IMR-90 (cell line): Measurements from ENCODE around the gene BMPER.

ENCODE experiments used
- CEBPB ChIP-seq: IDR thresholded peaks from 2 replicates; pipeline ENCODE4 v1.6.1; 2012; ENCODE audit warnings: low read depth, low read length, improper control_type of control experiment
- CTCF ChIP-seq: conservative IDR thresholded peaks from 2 replicates; pipeline ENCODE4 v1.5.1; 2012; ENCODE audit warnings: mild to moderate bottlenecking, low read depth, low read length, improper control_type of control experiment
- MXI1 ChIP-seq: IDR thresholded peaks from 2 replicates; pipeline ENCODE4 v1.6.1; 2012; ENCODE audit warnings: low read depth, mild to moderate bottlenecking, low read length, moderate library complexity, borderline replicate concordance
- POLR2A ChIP-seq: IDR thresholded peaks from 2 replicates; pipeline ENCODE4 v1.6.1; 2012; ENCODE audit warnings: mild to moderate bottlenecking, low read depth, low read length
- RAD21 ChIP-seq: IDR thresholded peaks from 2 replicates; pipeline ENCODE4 v1.6.1; 2012; ENCODE audit warnings: low read length, improper control_type of control experiment
- SMC3 ChIP-seq: fragments of 150-350 bp; IDR thresholded peaks from 2 replicates; pipeline ENCODE4 v1.6.1; 2016; ENCODE audit warnings: low read depth, mild to moderate bottlenecking, antibody characterized with exemption, low read length, moderate library complexity

- TF ChIP-seq CTCF, result no peak
- no peak for TF ChIP-seq POLR2A
- TF ChIP-seq RAD21, result no peak
- no peak for TF ChIP-seq SMC3
- TF ChIP-seq CEBPB, result no peak
- no peak for TF ChIP-seq MXI1
These were observed 31.8 kb upstream of the BMPER start for GRCh38 chr7:33873518-33873917.
